H1 (cell line): ENCODE results near the gene ZSCAN29. TPM values are rescaled to one million over a fixed set of nuclear protein-coding genes. Genes with fewer than 3 reads are reported as not detected.

Experiments
- CTCF ChIA-PET: fragments of 300-600 bp; sonication (Branson Sonifier 250); formaldehyde crosslinking; loops from one replicate; lab custom pipeline; 2021; ENCODE audit not compliant: partially characterized antibody; lab: Charles Lee
- POLR2A ChIA-PET: fragments of 300-600 bp; sonication (Branson Sonifier 250); formaldehyde crosslinking; loops from one replicate; lab custom pipeline; 2021; ENCODE audit warnings: inconsistent platforms; ENCODE audit not compliant: partially characterized antibody; lab: Charles Lee
- DNase-seq, 2 experiments: peaks; one replicate each; pipeline versions ENCODE4 v3.0.0 to v3.0.0-alpha.2; 2010 to 2022; ENCODE audit warnings: low spot score in 2 of 2, low read depth in 1 of 2, mixed read lengths in 1 of 2
- FAIRE-seq: peaks from 2 replicates; lab custom pipeline; 2011; peaks lifted over from hg19 to GRCh38; lab: Jason Lieb, UNC
- H2AFZ ChIP-seq: 2 replicates; pipeline ENCODE4 v1.8.1; 2012; ENCODE audit warnings: low read length, inconsistent platforms
- H2AK5ac ChIP-seq: 2 replicates; pipeline ENCODE4 v1.6.1; 2013; ENCODE audit warnings: low read depth, low read length
- H2BK120ac ChIP-seq: replicated peaks from 2 replicates; pipeline ENCODE3; 2013; ENCODE audit warnings: low read depth, low read length, inconsistent platforms
- H2BK12ac ChIP-seq: 2 replicates; pipeline ENCODE4 v1.6.1; 2013; ENCODE audit warnings: low read depth, low read length
- H2BK15ac ChIP-seq: 2 replicates; pipeline ENCODE4 v1.6.1; 2013; ENCODE audit warnings: low read length
- H2BK20ac ChIP-seq: 2 replicates; pipeline ENCODE4 v1.6.1; 2013; ENCODE audit warnings: low read length
- H2BK5ac ChIP-seq: 2 replicates; pipeline ENCODE4 v1.6.1; 2013; ENCODE audit warnings: low read depth, low read length
- H3K14ac ChIP-seq: 2 replicates; pipeline ENCODE4 v1.6.1; 2013; ENCODE audit warnings: inconsistent platforms; ENCODE audit not compliant: insufficient read length
- H3K18ac ChIP-seq: 2 replicates; pipeline ENCODE4 v1.6.1; 2013; ENCODE audit warnings: low read length; ENCODE audit errors: extremely low read depth
- H3K23ac ChIP-seq: 2 replicates; pipeline ENCODE4 v1.6.1; 2013; ENCODE audit warnings: inconsistent platforms; ENCODE audit not compliant: insufficient read length
- H3K23me2 ChIP-seq: 2 replicates; pipeline ENCODE4 v1.6.1; 2013; ENCODE audit warnings: low read depth, low read length
- H3K27ac ChIP-seq: 2 replicates; pipeline ENCODE4 v1.6.1; 2011; ENCODE audit warnings: low read depth, low read length, inconsistent platforms
- H3K27me3 ChIP-seq, 4 experiments: replicated peaks in 1 of 4; 1 replicate in 1 of 4; 2 replicates in 3 of 4; pipeline versions ENCODE4 v1.6.1 to v1.8.1; 2011 to 2013; ENCODE audit warnings: low read length in 3 of 4, mild to moderate bottlenecking in 3 of 4, inconsistent platforms in 2 of 4, mixed read lengths in 2 of 4, moderate library complexity in 1 of 4; ENCODE audit not compliant: control insufficient read depth in 3 of 4, insufficient read depth in 3 of 4; ENCODE audit errors: extremely low read depth in 1 of 4
- H3K36me3 ChIP-seq, 4 experiments: 2 replicates each; pipeline versions ENCODE4 v1.6.1 to v1.8.1; 2011 to 2013; ENCODE audit warnings: mild to moderate bottlenecking in 4 of 4, low read length in 3 of 4, moderate library complexity in 2 of 4, control low read depth in 1 of 4, inconsistent platforms in 1 of 4; ENCODE audit not compliant: insufficient read depth in 4 of 4, control insufficient read depth in 2 of 4
- H3K4ac ChIP-seq: replicated peaks from 2 replicates; pipeline ENCODE3; 2013; ENCODE audit warnings: low read length, low read depth, mixed read lengths, inconsistent platforms; ENCODE audit not compliant: insufficient read length
- H3K4me1 ChIP-seq, 4 experiments: replicated peaks in 1 of 4; 1 replicate in 1 of 4; 2 replicates in 3 of 4; pipeline versions ENCODE4 v1.6.1 to v1.8.1; 2011 to 2013; ENCODE audit warnings: low read length in 3 of 4, inconsistent platforms in 2 of 4, mixed read lengths in 1 of 4; ENCODE audit not compliant: insufficient read depth in 4 of 4, control insufficient read depth in 3 of 4
- H3K4me2 ChIP-seq, 2 experiments: 2 replicates each; pipeline versions ENCODE4 v1.6.1 to v1.8.1; 2011 to 2013; ENCODE audit warnings: low read depth in 2 of 2, low read length in 2 of 2, control low read depth in 1 of 2, inconsistent platforms in 1 of 2, mild to moderate bottlenecking in 1 of 2; ENCODE audit not compliant: insufficient read depth in 1 of 2
- H3K4me3 ChIP-seq, 4 experiments: fragments of 200-600, 300-600 bp in 1 of 4; sonication (generic), shearing (Covaris generic), sonication (Bioruptor Twin) in 1 of 4; 2 replicates each; pipeline versions ENCODE4 v1.5.1 to v1.8.1; 2011 to 2016; ENCODE audit warnings: low read length in 4 of 4, low read depth in 3 of 4, control low read depth in 2 of 4, inconsistent platforms in 2 of 4, mild to moderate bottlenecking in 2 of 4, mixed read lengths in 1 of 4, moderate library complexity in 1 of 4; ENCODE audit not compliant: insufficient read depth in 2 of 4; ENCODE audit errors: extremely low read depth in 1 of 4
- H3K56ac ChIP-seq: replicated peaks from 2 replicates; pipeline ENCODE3; 2013; ENCODE audit warnings: low read depth, mild to moderate bottlenecking, mixed read lengths, low read length, inconsistent platforms; ENCODE audit not compliant: insufficient read length
- H3K79me1 ChIP-seq: 2 replicates; pipeline ENCODE4 v1.6.1; 2013; ENCODE audit warnings: low read depth, low read length, control low read depth
- H3K79me2 ChIP-seq, 2 experiments: 2 replicates each; pipeline versions ENCODE4 v1.6.1 to v1.8.1; 2012 to 2013; ENCODE audit warnings: low read length in 2 of 2, mild to moderate bottlenecking in 2 of 2, inconsistent platforms in 1 of 2; ENCODE audit not compliant: insufficient read depth in 2 of 2, control insufficient read depth in 1 of 2
- H3K9ac ChIP-seq, 4 experiments: replicated peaks in 1 of 4; 1 replicate in 1 of 4; 2 replicates in 3 of 4; pipeline versions ENCODE4 v1.6.1 to v1.8.1; 2011 to 2013; ENCODE audit warnings: low read depth in 3 of 4, low read length in 3 of 4, control low read depth in 2 of 4, mild to moderate bottlenecking in 2 of 4, moderate library complexity in 2 of 4, inconsistent platforms in 1 of 4; ENCODE audit errors: extremely low read depth in 1 of 4
- H3K9me3 ChIP-seq, 2 experiments: 2 replicates each; pipeline versions ENCODE4 v1.6.1 to v1.8.1; 2012 to 2013; ENCODE audit warnings: mild to moderate bottlenecking in 2 of 2, moderate library complexity in 2 of 2, control low read depth in 1 of 2, inconsistent platforms in 1 of 2, low read depth in 1 of 2, low read length in 1 of 2, mixed read lengths in 1 of 2; ENCODE audit not compliant: insufficient read depth in 2 of 2
- H4K20me1 ChIP-seq, 2 experiments: replicated peaks in 1 of 2; 2 replicates each; pipeline versions ENCODE3 to v1.8.1; 2011 to 2013; ENCODE audit warnings: inconsistent platforms in 2 of 2, low read length in 2 of 2, mild to moderate bottlenecking in 1 of 2; ENCODE audit not compliant: insufficient read depth in 2 of 2, control insufficient read depth in 1 of 2
- H4K5ac ChIP-seq: 2 replicates; pipeline ENCODE4 v1.6.1; 2013; ENCODE audit warnings: low read length, low read depth, mixed read lengths, inconsistent platforms; ENCODE audit not compliant: insufficient read length
- H4K8ac ChIP-seq: 2 replicates; pipeline ENCODE4 v1.8.0; 2013; ENCODE audit warnings: mild to moderate bottlenecking, moderate library complexity, low read length, inconsistent platforms; ENCODE audit not compliant: insufficient read depth; ENCODE audit errors: extremely low read depth
- H4K91ac ChIP-seq: replicated peaks from 2 replicates; pipeline ENCODE3; 2013; ENCODE audit warnings: low read length, mixed read lengths, inconsistent platforms; ENCODE audit not compliant: insufficient read length
- CHD1 ChIP-seq: IDR thresholded peaks from 2 replicates; pipeline ENCODE4 v1.6.1; 2012; ENCODE audit warnings: low read depth, low read length, improper control_type of control experiment
- HDAC2 ChIP-seq, 2 experiments: fragments of 300-600 bp in 1 of 2; sonication (generic) in 1 of 2; IDR thresholded peaks; 2 replicates each; pipeline ENCODE4 v1.6.1; 2011 to 2012; ENCODE audit warnings: low read depth in 2 of 2, low read length in 2 of 2, mild to moderate bottlenecking in 2 of 2, moderate library complexity in 2 of 2, borderline replicate concordance in 1 of 2, inconsistent platforms in 1 of 2
- MAFK ChIP-seq: IDR thresholded peaks from 2 replicates; pipeline ENCODE4 v1.6.1; 2012; ENCODE audit warnings: low read depth, mild to moderate bottlenecking, improper control_type of control experiment, low read length
- RFX5 ChIP-seq: IDR thresholded peaks from 2 replicates; pipeline ENCODE4 v1.6.1; 2011; ENCODE audit warnings: low read depth, low read length, improper control_type of control experiment, borderline replicate concordance
- TEAD4 ChIP-seq: IDR thresholded peaks from 2 replicates; pipeline ENCODE4 v1.6.1; 2012; ENCODE audit warnings: low read depth, low read length, inconsistent platforms, mixed read lengths
- WGBS, 2 experiments: shearing (Covaris generic) in 1 of 2; methylation state at CpG; one replicate each; pipeline versions ENCODE4 v1.1.6 to v1.1.7; 2013 to 2015; ENCODE audit warnings: low lambda C conversion rate in 2 of 2, mixed read lengths in 2 of 2, inconsistent platforms in 1 of 2, low coverage in 1 of 2, missing lambda C conversion rate in 1 of 2; ENCODE audit not compliant: insufficient replicate concordance in 2 of 2, insufficient coverage in 1 of 2, insufficient read length in 1 of 2; ENCODE audit errors: extremely low coverage in 1 of 2, missing lambda C conversion rate in 1 of 2; 5-methylcytosine and 5-hydroxymethylcytosine counted together
- polyA plus RNA-seq, 7 experiments: library from polyadenylated mRNA; depleted of rRNA in 3 of 7; stranded (reverse) in 5 of 7; unstranded in 2 of 7; fragments of >200 nt in 5 of 7; fragments of 200-250 nt in 2 of 7; gene quantifications; 1 replicate in 5 of 7; 2 replicates in 1 of 7; 4 replicates in 1 of 7; pipeline versions ENCODE4 v1.2.1 to v1.2.3, GENCODE V29; 2011 to 2013; ENCODE audit warnings: missing spikeins in 2 of 7, mixed read lengths in 2 of 7
- total RNA-seq: library from RNA; stranded (reverse); fragmentation: NEBNext Ultra II Directional; extraction: Animal tissue kit (Norgen Biotek cat#: 25700); gene quantifications from 2 replicates; pipeline ENCODE4 v1.2.1, GENCODE V29; 2021
- TF ChIP-seq, protein P1 (sequence below): IDR thresholded peaks from 2 replicates; pipeline ENCODE4 v1.6.1; 2012; ENCODE audit warnings: low read length, inconsistent platforms

ZSCAN29 gene
- total and polyA plus RNA-seq, 2 of the 8 experiments (the other 6 are each of a cell fraction or from before 2014, with no cell fraction given) = 6.4 to 41.3 TPM

DNA sequence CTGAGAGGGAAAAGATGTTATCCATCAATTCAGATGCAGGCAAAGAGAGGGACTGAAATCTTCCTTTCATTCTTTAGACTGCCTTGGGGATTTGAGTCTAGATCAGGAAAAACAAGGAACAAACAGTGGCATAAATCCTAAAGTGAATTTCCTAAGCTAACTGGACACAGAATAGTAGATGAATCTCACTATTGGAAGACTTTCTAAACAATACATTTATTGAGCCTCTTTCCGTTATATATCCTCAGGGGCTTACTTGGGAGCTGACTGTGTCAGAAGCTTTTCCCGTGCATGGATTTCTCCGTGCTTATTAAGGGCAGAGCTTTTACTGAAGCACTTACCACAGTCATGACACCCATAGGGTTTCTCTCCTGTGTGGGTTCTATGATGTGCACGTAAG, 10.0 kb downstream of the ZSCAN29 start:
- H3K79me2 ChIP-seq = no peaks in the 10 kb centered on the region
- DNase-seq (no peak), FAIRE-seq (no peak)
- H3K4me2 ChIP-seq = no peak overlapping the region
- H3K4me3 ChIP-seq = no peak overlapping the region
- no peak overlapping the region for H2BK120ac ChIP-seq
- POLR2A ChIA-PET = interaction anchor here (1.2 to 5.0 kb wide), 2 partner anchors 9 to 14 kb away, joined by 3 to 26 read pairs; partner anchors contain the start of genes TUBGCP4 and ZSCAN29
- peaks cover 19 to 74% (median 49%) of the 10 kb centered on the region in 4 experiments for H3K36me3 ChIP-seq
- peaks cover 2% of the 10 kb centered on the region; the same call in 1 of the 2 replicates for H3K79me1 ChIP-seq
- no peak overlapping the region for H2BK15ac ChIP-seq
- WGBS, 2 experiments = 88% methylated on average over 4 of the region's 4 CpGs; no CpG with 5 or more reads in 1 of the 2 experiments
- TF ChIP-seq MAFK (no peak), RFX5 (no peak), CHD1 (no peak), TEAD4 (no peak), HDAC2 (IDR thresholded peaks at IDR 0.05; ENCODE audit: borderline replicate concordance in 1 of 2, low read depth in 2 of 2, low read length in 2 of 2) (no peak)
- TF ChIP-seq, protein P1, sequence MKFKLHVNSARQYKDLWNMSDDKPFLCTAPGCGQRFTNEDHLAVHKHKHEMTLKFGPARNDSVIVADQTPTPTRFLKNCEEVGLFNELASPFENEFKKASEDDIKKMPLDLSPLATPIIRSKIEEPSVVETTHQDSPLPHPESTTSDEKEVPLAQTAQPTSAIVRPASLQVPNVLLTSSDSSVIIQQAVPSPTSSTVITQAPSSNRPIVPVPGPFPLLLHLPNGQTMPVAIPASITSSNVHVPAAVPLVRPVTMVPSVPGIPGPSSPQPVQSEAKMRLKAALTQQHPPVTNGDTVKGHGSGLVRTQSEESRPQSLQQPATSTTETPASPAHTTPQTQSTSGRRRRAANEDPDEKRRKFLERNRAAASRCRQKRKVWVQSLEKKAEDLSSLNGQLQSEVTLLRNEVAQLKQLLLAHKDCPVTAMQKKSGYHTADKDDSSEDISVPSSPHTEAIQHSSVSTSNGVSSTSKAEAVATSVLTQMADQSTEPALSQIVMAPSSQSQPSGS = no peak
- no peaks in the 10 kb centered on the region for H4K20me1 ChIP-seq
- CTCF ChIA-PET = interaction anchor here (0.8 to 2.4 kb wide), 3 partner anchors 10 to 153 kb away, joined by 3 to 11 read pairs (median 9); partner anchors contain the start of genes TUBGCP4 and ZSCAN29
- no peak overlapping the region for H3K14ac ChIP-seq
- no peak overlapping the region for H3K9ac ChIP-seq
- no peak overlapping the region for H4K8ac ChIP-seq
- no peak overlapping the region for H3K18ac ChIP-seq
- H3K56ac ChIP-seq = no peak overlapping the region
- no peak overlapping the region for H3K4ac ChIP-seq
- no peak overlapping the region for H3K27ac ChIP-seq
- H3K23ac ChIP-seq = no peak overlapping the region
- H2AK5ac ChIP-seq = no peak overlapping the region
- H3K9me3 ChIP-seq = peaks cover 24 to 26% of the 10 kb centered on the region in 2 experiments
- no peak overlapping the region for H2BK12ac ChIP-seq
- H2BK5ac ChIP-seq = no peak overlapping the region
- no peaks in the 10 kb centered on the region for H3K4me1 ChIP-seq
- H4K5ac ChIP-seq = no peak overlapping the region
- H2AFZ ChIP-seq = no peak overlapping the region
- no peak overlapping the region for H4K91ac ChIP-seq
- H3K27me3 ChIP-seq = no peaks in the 10 kb centered on the region
- H2BK20ac ChIP-seq = no peak overlapping the region
- H3K23me2 ChIP-seq = no peaks in the 10 kb centered on the region
